ENCODE results near the gene DKK1. TPM values are rescaled to one million over a fixed set of nuclear protein-coding genes. Genes with fewer than 3 reads are reported as not detected.

The DKK1 gene
- total RNA-seq (1 to 10 TPM in 1 of 2 donors, under 1 TPM in 1; 0.08 to 1.1 TPM), polyA plus RNA-seq (under 1 TPM in 1 of 2 donors, not detected in 1; 0.20 TPM)

GRCh38 chr10:52313933-52314821 lies at the start of gene DKK1:
DKK1 (plus strand) TSS chr10:52314281; CDS start chr10:52314435, 154 bp downstream.
- peak; percentile 54 for DNase-seq (ENCODE audit: low spot score)
- WGBS = 2% methylated on average over 55 of the region's 55 CpGs
- H3K27ac ChIP-seq (ENCODE audit: low read depth in 1 of 2, low read length in 2 of 2) = no peak within 1 kb of the TSS
- H3K36me3 ChIP-seq (ENCODE audit: control insufficient read depth in 4 of 4, insufficient read depth in 3 of 4, low read depth in 1 of 4, low read length in 3 of 4) = no peaks in the 10 kb centered on the region
- H3K4me3 ChIP-seq (ENCODE audit: low read depth in 1 of 3, low read length in 3 of 3) = peak within 1 kb of the TSS; percentile 44 to 57 (median 46)
- H3K9ac ChIP-seq (ENCODE audit: low read depth in 1 of 2, low read length in 2 of 2) = no peak within 1 kb of the TSS
- peaks cover 4 to 19% (median 13%) of the 10 kb centered on the region in 4 donors for H3K4me1 ChIP-seq (ENCODE audit: control insufficient read depth in 4 of 4, insufficient read depth in 4 of 4, low read length in 3 of 4)
- H3K27me3 ChIP-seq (ENCODE audit: control insufficient read depth in 4 of 4, insufficient read depth in 4 of 4, low read length in 3 of 4) = peaks cover 0 to 8% (median 3%) of the 10 kb centered on the region in 4 donors
- no peaks in the 10 kb centered on the region for H3K9me3 ChIP-seq (ENCODE audit: control insufficient read depth in 4 of 4, low read length in 3 of 4)
- TF ChIP-seq FOXA2 (IDR thresholded peaks at IDR 0.05) (no peak), RAD21 (IDR thresholded peaks at IDR 0.05) (peak; percentile 43 to 61), NR2F2 (IDR thresholded peaks at IDR 0.05) (no peak), RXRA (IDR thresholded peaks at IDR 0.05) (no peak), REST (IDR thresholded peaks at IDR 0.05) (no peak), JUND (IDR thresholded peaks at IDR 0.05) (no peak), CTCF (IDR thresholded peaks at IDR 0.05; ENCODE audit: low read depth, low read length, missing input control) (peak; percentile 30)

GRCh38 chr10:52265131-52265926 lies 48.8 kb upstream of the DKK1 start:
- Histone ChIP-seq H3K4me3 (ENCODE audit: low read depth in 1 of 3, low read length in 3 of 3) (no peak overlapping the region), H3K36me3 (ENCODE audit: control insufficient read depth in 4 of 4, insufficient read depth in 3 of 4, low read depth in 1 of 4, low read length in 3 of 4) (no peaks in the 10 kb centered on the region), H3K9me3 (ENCODE audit: control insufficient read depth in 4 of 4, low read length in 3 of 4) (no peaks in the 10 kb centered on the region), H3K4me1 (ENCODE audit: control insufficient read depth in 4 of 4, insufficient read depth in 4 of 4, low read length in 3 of 4) (no peaks in the 10 kb centered on the region), H3K27ac (ENCODE audit: low read depth in 1 of 2, low read length in 2 of 2) (no peak overlapping the region), H3K9ac (ENCODE audit: low read depth in 1 of 2, low read length in 2 of 2) (no peak overlapping the region), H3K27me3 (ENCODE audit: control insufficient read depth in 4 of 4, insufficient read depth in 4 of 4, low read length in 3 of 4) (no peaks in the 10 kb centered on the region)
- 83% methylated on average over 3 of the region's 3 CpGs for WGBS
- TF ChIP-seq NR2F2 (IDR thresholded peaks at IDR 0.05) = no peak
- no peak for TF ChIP-seq EGR1 (IDR thresholded peaks at IDR 0.05; ENCODE audit: low read depth in 2 of 2)
- TF ChIP-seq ZBTB33 (IDR thresholded peaks at IDR 0.05) = no peak
- no peak for TF ChIP-seq FOXA1 (IDR thresholded peaks at IDR 0.05)
- TF ChIP-seq RAD21 (IDR thresholded peaks at IDR 0.05) = no peak
- no peak for TF ChIP-seq FOXA2 (IDR thresholded peaks at IDR 0.05)
- TF ChIP-seq MAX (IDR thresholded peaks at IDR 0.05) = no peak
- TF ChIP-seq YY1 (IDR thresholded peaks at IDR 0.05) = no peak
- no peak for DNase-seq (ENCODE audit: low spot score)
